ENCODE data around the gene LRRN2.

LRRN2 gene

GRCh38 chr1:204599098-204599497 is 86.4 kb downstream of the LRRN2 start:
- TF ChIP-seq CTCF (IDR thresholded peaks at IDR 0.05; ENCODE audit: low read depth, low read length), result no peak
- no peak for DNase-seq (ENCODE audit: extremely low read depth, low read depth)

- TF ChIP-seq CTCF (IDR thresholded peaks at IDR 0.05; ENCODE audit: low read depth, low read length), result no peak
Measured at GRCh38 chr1:204598319-204598969, 87.1 kb downstream of the LRRN2 start.

GRCh38 chr1:204592246-204592948 is 93.1 kb downstream of the LRRN2 start:
- no peak for DNase-seq (ENCODE audit: extremely low read depth, low read depth)
- no peak for TF ChIP-seq CTCF (IDR thresholded peaks at IDR 0.05; ENCODE audit: low read depth, low read length)

More at GRCh38 chr1:204598319-204598969, 87.1 kb downstream of the LRRN2 start:
- no peak for DNase-seq (ENCODE audit: extremely low read depth, low read depth)

- no peak for DNase-seq (ENCODE audit: extremely low read depth, low read depth)
- no peak for TF ChIP-seq CTCF (IDR thresholded peaks at IDR 0.05; ENCODE audit: low read depth, low read length)
Measured at GRCh38 chr1:204591473-204592090, 94.0 kb downstream of the LRRN2 start.

GRCh38 chr1:204589409-204590038 is 96.0 kb downstream of the LRRN2 start:
- no peak for DNase-seq (ENCODE audit: extremely low read depth, low read depth)
- no peak for TF ChIP-seq CTCF (IDR thresholded peaks at IDR 0.05; ENCODE audit: low read depth, low read length)

- TF ChIP-seq CTCF (IDR thresholded peaks at IDR 0.05; ENCODE audit: low read depth, low read length), result no peak
- DNase-seq (ENCODE audit: extremely low read depth, low read depth), result no peak
Measured at GRCh38 chr1:204588826-204589225, 96.7 kb downstream of the LRRN2 start.

GRCh38 chr1:204587621-204588020 is 97.9 kb downstream of the LRRN2 start:
- no peak for TF ChIP-seq CTCF (IDR thresholded peaks at IDR 0.05; ENCODE audit: low read depth, low read length)
- DNase-seq (ENCODE audit: extremely low read depth, low read depth), result no peak

Data from AG09319 (cell line).